Skeletal muscle satellite cell (primary cell): ENCODE results near the gene DAB1.

Source experiments
- H3K27me3 ChIP-seq: 2 replicates; pipeline ENCODE4 v1.7.0; 2013; ENCODE audit warnings: low read length; ENCODE audit not compliant: control insufficient read depth, insufficient read depth
- H3K36me3 ChIP-seq: 2 replicates; pipeline ENCODE4 v1.7.0; 2013; ENCODE audit warnings: mild to moderate bottlenecking, control low read depth, low read length; ENCODE audit not compliant: insufficient read depth
- H3K4me1 ChIP-seq: 2 replicates; pipeline ENCODE4 v1.7.0; 2013; ENCODE audit warnings: low read length; ENCODE audit not compliant: control insufficient read depth, insufficient read depth
- H3K4me2 ChIP-seq: 2 replicates; pipeline ENCODE4 v1.7.0; 2013; ENCODE audit warnings: mild to moderate bottlenecking, low read length
- H3K4me3 ChIP-seq: 2 replicates; pipeline ENCODE4 v1.7.0; 2013; ENCODE audit warnings: low read length
- H3K9ac ChIP-seq: 2 replicates; pipeline ENCODE4 v1.7.0; 2013; ENCODE audit warnings: mild to moderate bottlenecking, low read depth, low read length, moderate library complexity
- H3K9me3 ChIP-seq: replicated peaks from 2 replicates; pipeline ENCODE4 v1.7.0; 2013; ENCODE audit warnings: mild to moderate bottlenecking, control low read depth, low read length

DAB1 gene

GRCh38 chr1:57082711-57083439 lies 341.0 kb downstream of the DAB1 start:
- Histone ChIP-seq H3K4me3 (no peak overlapping the region), H3K27me3 (no peaks in the 10 kb centered on the region), H3K4me2 (no peak overlapping the region), H3K36me3 (no peaks in the 10 kb centered on the region), H3K9ac (no peak overlapping the region), H3K9me3 (no peaks in the 10 kb centered on the region), H3K4me1 (no peaks in the 10 kb centered on the region)

- no peak overlapping the region for H3K9ac ChIP-seq
- no peaks in the 10 kb centered on the region for H3K4me1 ChIP-seq
- H3K27me3 ChIP-seq = no peaks in the 10 kb centered on the region
- no peak overlapping the region for H3K4me3 ChIP-seq
- no peaks in the 10 kb centered on the region for H3K9me3 ChIP-seq
- no peak overlapping the region for H3K4me2 ChIP-seq
- no peaks in the 10 kb centered on the region for H3K36me3 ChIP-seq
These were observed 344.3 kb downstream of the DAB1 start for GRCh38 chr1:57079454-57080157.

- Histone ChIP-seq H3K4me3 (no peak overlapping the region), H3K9me3 (no peaks in the 10 kb centered on the region), H3K27me3 (no peaks in the 10 kb centered on the region), H3K36me3 (no peaks in the 10 kb centered on the region), H3K4me1 (no peaks in the 10 kb centered on the region), H3K9ac (no peak overlapping the region), H3K4me2 (no peak overlapping the region)
These were observed 351.3 kb downstream of the DAB1 start for GRCh38 chr1:57072401-57073110.

- no peak overlapping the region for H3K4me3 ChIP-seq
- H3K9me3 ChIP-seq = no peaks in the 10 kb centered on the region
- H3K4me2 ChIP-seq = no peak overlapping the region
- no peak overlapping the region for H3K9ac ChIP-seq
- H3K27me3 ChIP-seq = no peaks in the 10 kb centered on the region
- H3K4me1 ChIP-seq = no peaks in the 10 kb centered on the region
- no peaks in the 10 kb centered on the region for H3K36me3 ChIP-seq
These were observed 356.0 kb downstream of the DAB1 start for GRCh38 chr1:57067863-57068262.

GRCh38 chr1:57066980-57067610 lies 356.8 kb downstream of the DAB1 start:
- no peaks in the 10 kb centered on the region for H3K36me3 ChIP-seq
- H3K4me1 ChIP-seq = no peaks in the 10 kb centered on the region

GRCh38 chr1:57065442-57065841 lies 358.4 kb downstream of the DAB1 start:
- H3K4me1 ChIP-seq = no peaks in the 10 kb centered on the region
- H3K9me3 ChIP-seq = no peaks in the 10 kb centered on the region
- H3K36me3 ChIP-seq = no peaks in the 10 kb centered on the region
- no peak overlapping the region for H3K9ac ChIP-seq
- no peak overlapping the region for H3K4me3 ChIP-seq
- no peaks in the 10 kb centered on the region for H3K27me3 ChIP-seq
- no peak overlapping the region for H3K4me2 ChIP-seq

More at GRCh38 chr1:57066980-57067610, 356.8 kb downstream of the DAB1 start:
- Histone ChIP-seq H3K27me3 (no peaks in the 10 kb centered on the region), H3K4me2 (no peak overlapping the region), H3K4me3 (no peak overlapping the region), H3K9ac (no peak overlapping the region), H3K9me3 (no peaks in the 10 kb centered on the region)

GRCh38 chr1:57064379-57065140 lies 359.3 kb downstream of the DAB1 start:
- H3K9ac ChIP-seq = no peak overlapping the region
- H3K9me3 ChIP-seq = no peaks in the 10 kb centered on the region

GRCh38 chr1:57063406-57064125 lies 360.3 kb downstream of the DAB1 start:
- no peaks in the 10 kb centered on the region for H3K4me1 ChIP-seq
- no peak overlapping the region for H3K4me3 ChIP-seq

More at GRCh38 chr1:57064379-57065140, 359.3 kb downstream of the DAB1 start:
- no peak overlapping the region for H3K4me3 ChIP-seq
- H3K4me2 ChIP-seq = no peak overlapping the region
- no peaks in the 10 kb centered on the region for H3K27me3 ChIP-seq
- H3K36me3 ChIP-seq = no peaks in the 10 kb centered on the region
- H3K4me1 ChIP-seq = no peaks in the 10 kb centered on the region

GRCh38 chr1:57061369-57061768 lies 362.5 kb downstream of the DAB1 start:
- Histone ChIP-seq H3K4me3 (no peak overlapping the region), H3K4me2 (no peak overlapping the region), H3K27me3 (no peaks in the 10 kb centered on the region), H3K4me1 (no peaks in the 10 kb centered on the region), H3K9me3 (no peaks in the 10 kb centered on the region), H3K9ac (no peak overlapping the region), H3K36me3 (no peaks in the 10 kb centered on the region)

More at GRCh38 chr1:57063406-57064125, 360.3 kb downstream of the DAB1 start:
- Histone ChIP-seq H3K36me3 (no peaks in the 10 kb centered on the region), H3K27me3 (no peaks in the 10 kb centered on the region), H3K9me3 (no peaks in the 10 kb centered on the region), H3K4me2 (no peak overlapping the region), H3K9ac (no peak overlapping the region)

- Histone ChIP-seq H3K9ac (no peak overlapping the region), H3K27me3 (no peaks in the 10 kb centered on the region), H3K4me1 (no peaks in the 10 kb centered on the region), H3K36me3 (no peaks in the 10 kb centered on the region), H3K4me2 (no peak overlapping the region), H3K9me3 (no peaks in the 10 kb centered on the region), H3K4me3 (no peak overlapping the region)
These were observed 363.4 kb downstream of the DAB1 start for GRCh38 chr1:57060451-57060850.
